Frontal cortex (tissue), 4 donors: ENCODE measurements around the gene TMEM94. TPM values are rescaled to one million over a fixed set of nuclear protein-coding genes. Genes with fewer than 3 reads are reported as not detected.
"Not testable (repeated sequence)": the region's sequence is repeated elsewhere in the genome, so short reads cannot be mapped to it uniquely, and the experiment has no call there.

Source experiments
- DNase-seq, 2 donors: peaks; one replicate each; pipeline ENCODE4 v3.0.0; 2012; ENCODE audit warnings: low spot score in 2 of 2
- FAIRE-seq: peaks from 2 replicates; lab custom pipeline; 2012; peaks lifted over from hg19 to GRCh38; lab: Jason Lieb, UNC
- total RNA-seq: library from RNA; depleted of rRNA; stranded (reverse); fragments of >200 nt; gene quantifications from one replicate; pipeline ENCODE4 v1.2.3, GENCODE V29; 2014
- donor health status: control.
- donor health status: control.
- donor health status: control.

The TMEM94 gene
- total RNA-seq, 1 donor from 2014 or later: 18.8 TPM

- no peak for DNase-seq
- FAIRE-seq: no peak
Observed at GRCh38 chr17:75442168-75443103, 14.0 kb upstream of the TMEM94 start.

DNA sequence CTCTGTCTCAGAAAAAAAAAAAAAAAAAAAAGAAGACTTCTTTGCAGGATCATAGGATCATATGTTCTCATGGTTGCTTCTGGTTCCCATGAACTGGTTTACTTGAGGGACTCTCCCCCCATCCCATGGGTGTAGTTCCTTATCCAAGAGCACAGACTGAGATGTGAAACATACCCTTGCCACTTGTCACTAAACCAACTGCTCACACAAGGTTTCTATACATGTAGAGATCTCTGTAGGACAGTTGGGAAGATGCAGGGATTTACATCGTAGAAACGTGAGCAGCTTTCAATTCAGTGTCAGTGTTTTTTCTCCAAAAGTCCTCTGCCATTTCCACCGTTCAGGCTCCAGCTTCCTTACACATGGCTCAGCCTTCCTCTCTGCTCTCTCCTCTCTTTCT lies 11.1 kb upstream of the TMEM94 start:
- DNase-seq: no peak
- FAIRE-seq: no peak

DNA sequence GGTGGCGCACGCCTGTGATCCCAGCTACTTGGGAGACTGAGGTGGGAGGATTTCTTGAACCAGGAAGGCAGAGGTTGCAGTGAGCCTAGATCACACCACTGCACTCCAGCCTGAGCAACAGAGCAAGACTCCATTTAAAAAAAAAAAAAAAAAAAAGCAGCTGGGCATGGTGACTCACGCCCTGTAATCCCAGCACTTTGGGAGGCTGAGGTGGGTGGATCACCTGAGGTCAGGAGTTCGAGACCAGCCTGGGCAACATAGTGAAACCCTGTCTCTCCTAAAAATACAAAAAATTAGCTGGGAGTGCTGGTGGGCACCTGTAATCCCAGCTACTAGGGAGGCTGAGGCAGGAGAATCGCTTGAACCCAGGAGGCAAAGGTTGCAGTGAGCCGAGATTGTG lies 10.5 kb upstream of the TMEM94 start:
- FAIRE-seq, DNase-seq: not testable (repeated sequence)

GRCh38 chr17:75447951-75448856 lies 8.2 kb upstream of the TMEM94 start:
- DNase-seq (no peak), FAIRE-seq (no peak)

- DNase-seq: no peak
- FAIRE-seq: no peak
Observed at GRCh38 chr17:75450270-75450669, 6.2 kb upstream of the TMEM94 start.

- FAIRE-seq (no peak), DNase-seq (no peak)
Observed at GRCh38 chr17:75454193-75454592, 2.2 kb upstream of the TMEM94 start.

- FAIRE-seq, DNase-seq: not testable (repeated sequence)
Observed at GRCh38 chr17:75454672-75455071, 1.8 kb upstream of the TMEM94 start.

DNA sequence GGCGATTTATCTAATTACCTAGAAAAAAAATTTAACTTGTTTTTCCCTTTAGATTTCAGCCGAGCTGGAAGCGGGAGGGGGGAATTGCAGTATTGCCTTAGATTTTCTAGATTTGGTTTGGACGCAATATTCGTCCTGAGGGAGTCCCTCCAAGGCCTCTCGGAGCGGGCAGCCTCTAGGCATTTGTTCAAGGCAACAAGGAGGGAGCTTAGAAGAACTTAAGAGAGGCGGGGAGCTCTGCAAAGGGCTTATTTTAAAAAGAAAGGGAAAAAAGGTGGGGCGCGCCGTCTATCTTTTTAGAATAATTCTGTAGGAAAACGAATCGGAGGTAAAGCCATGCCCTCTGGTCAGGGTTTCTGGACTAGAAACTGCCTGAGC lies 407 bp upstream of the TMEM94 start:
- DNase-seq (no peak), FAIRE-seq (no peak)

GRCh38 chr17:75457047-75457654 lies 716 bp downstream of the TMEM94 start:
- FAIRE-seq (no peak), DNase-seq (no peak)

GRCh38 chr17:75459246-75459589 lies 2.8 kb downstream of the TMEM94 start:
- FAIRE-seq (no peak), DNase-seq (no peak)

GRCh38 chr17:75459590-75460267 lies 3.3 kb downstream of the TMEM94 start:
- FAIRE-seq: no peak
- DNase-seq: no peak

- DNase-seq (no peak), FAIRE-seq (no peak)
Observed at GRCh38 chr17:75460295-75460694, 3.9 kb downstream of the TMEM94 start.

GRCh38 chr17:75463603-75464002 lies 7.2 kb downstream of the TMEM94 start:
- no peak for FAIRE-seq
- no peak for DNase-seq

- no peak for FAIRE-seq
- no peak for DNase-seq
Observed at GRCh38 chr17:75465039-75465438, 8.6 kb downstream of the TMEM94 start.

DNA sequence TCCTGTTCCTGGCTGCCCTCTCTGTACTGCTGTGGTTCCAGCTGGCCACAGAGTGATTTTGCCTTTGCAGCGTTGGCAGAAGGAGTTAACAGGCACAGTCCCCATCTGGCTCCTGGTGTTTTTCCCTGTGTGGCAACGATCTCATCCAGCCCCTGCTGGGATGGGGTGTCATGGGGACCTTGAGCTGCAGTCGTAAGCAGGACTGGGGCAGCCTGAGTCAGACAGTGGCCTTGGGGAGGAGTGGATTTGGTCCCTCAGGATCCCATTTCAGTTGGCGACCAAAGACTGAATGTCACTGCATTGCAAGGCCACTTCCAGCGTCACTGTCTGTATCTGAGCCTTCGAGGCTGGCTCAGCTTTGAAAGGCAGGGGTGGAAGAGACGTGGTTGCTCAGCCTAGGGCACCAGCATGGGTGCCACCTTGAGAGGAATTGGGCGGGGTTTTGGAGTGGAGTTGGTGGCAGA lies 11.9 kb downstream of the TMEM94 start:
- FAIRE-seq: no peak

GRCh38 chr17:75468779-75469373 lies 12.4 kb downstream of the TMEM94 start:
- DNase-seq (no peak), FAIRE-seq (no peak)

More for the DNA sequence above, 11.9 kb downstream of the TMEM94 start:
- no peak for DNase-seq

DNA sequence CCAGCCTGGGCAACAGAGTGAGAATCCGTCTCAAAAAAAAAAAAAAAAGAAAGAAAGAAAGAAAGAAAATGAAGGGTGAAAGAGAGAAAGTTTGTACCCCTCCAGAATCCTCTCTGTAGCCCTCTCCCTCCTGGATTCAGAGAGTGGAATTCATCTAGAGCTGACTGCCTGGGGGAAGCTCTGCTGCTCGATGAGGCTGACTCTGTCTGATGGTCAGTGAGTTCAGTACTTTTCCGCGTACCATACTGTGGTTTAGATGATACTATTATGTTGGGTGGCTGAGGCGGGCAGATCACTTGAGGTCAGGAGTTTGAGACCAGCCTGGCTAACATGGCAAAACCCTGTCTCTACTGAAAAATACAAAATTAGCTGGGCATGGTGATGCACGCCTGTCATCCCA lies 14.8 kb downstream of the TMEM94 start:
- FAIRE-seq: no peak

DNA sequence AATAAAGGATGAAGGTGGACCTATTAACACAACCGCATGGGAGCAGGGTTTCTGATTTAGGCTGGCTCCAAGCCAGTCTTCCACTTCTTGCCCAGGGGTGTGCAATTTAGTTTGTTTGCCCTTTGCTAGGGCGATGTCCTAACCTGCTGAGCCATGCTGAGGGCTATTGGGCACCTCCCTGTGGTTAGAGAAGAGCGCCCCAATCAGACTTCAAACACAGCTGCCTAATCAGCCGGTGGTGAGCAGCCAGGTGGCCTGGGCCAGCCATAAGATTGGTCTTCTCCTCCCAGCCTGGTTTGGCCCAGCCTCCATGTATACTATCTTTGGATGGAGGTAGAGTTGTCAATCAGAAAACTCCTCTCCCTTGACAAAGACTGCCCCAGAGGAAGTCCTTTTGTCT lies 15.7 kb downstream of the TMEM94 start:
- DNase-seq (no peak), FAIRE-seq (no peak)

More for the DNA sequence above, 14.8 kb downstream of the TMEM94 start:
- DNase-seq: no peak

GRCh38 chr17:75473246-75473645 lies 16.8 kb downstream of the TMEM94 start:
- DNase-seq (peak in 1 of 2 donors; percentile 21), FAIRE-seq (no peak)
